Measurements from ENCODE around the gene FZD1.

FZD1 gene

GRCh38 chr7:91265693-91266066, 1.4 kb downstream of the FZD1 start:
- DNase-seq = no peak

- peak; percentile 48 for DNase-seq
These were observed 1.9 kb downstream of the FZD1 start for GRCh38 chr7:91266067-91266688.

- no peak for DNase-seq
These were observed 2.5 kb downstream of the FZD1 start for GRCh38 chr7:91266689-91267090.

- no peak for DNase-seq
These were observed 3.1 kb downstream of the FZD1 start for GRCh38 chr7:91267171-91267955.

- no peak for DNase-seq
These were observed 6.1 kb downstream of the FZD1 start for GRCh38 chr7:91270372-91270771.

- no peak for DNase-seq
These were observed 12.7 kb downstream of the FZD1 start for GRCh38 chr7:91276909-91277308.

GRCh38 chr7:91280185-91280584, 16.0 kb downstream of the FZD1 start:
- no peak for DNase-seq

- no peak for DNase-seq
These were observed 16.4 kb downstream of the FZD1 start for GRCh38 chr7:91280604-91281003.

GRCh38 chr7:91285696-91286355, 21.6 kb downstream of the FZD1 start:
- DNase-seq = no peak

GRCh38 chr7:91286432-91286831, 22.2 kb downstream of the FZD1 start:
- no peak for DNase-seq

- no peak for DNase-seq
These were observed 23.3 kb downstream of the FZD1 start for GRCh38 chr7:91287371-91288084.

GRCh38 chr7:91288208-91288824, 24.1 kb downstream of the FZD1 start:
- DNase-seq = no peak

GRCh38 chr7:91289633-91290254, 25.5 kb downstream of the FZD1 start:
- no peak for DNase-seq

GRCh38 chr7:91291302-91291701, 27.1 kb downstream of the FZD1 start:
- DNase-seq = no peak

- no peak for DNase-seq
These were observed 27.7 kb downstream of the FZD1 start for GRCh38 chr7:91291902-91292301.

GRCh38 chr7:91292506-91292905, 28.3 kb downstream of the FZD1 start:
- DNase-seq = no peak

- DNase-seq = no peak
These were observed 28.9 kb downstream of the FZD1 start for GRCh38 chr7:91293136-91293535.

GRCh38 chr7:91293840-91294239, 29.6 kb downstream of the FZD1 start:
- no peak for DNase-seq

- DNase-seq = no peak
These were observed 30.5 kb downstream of the FZD1 start for GRCh38 chr7:91294639-91295220.

GRCh38 chr7:91295576-91295975, 31.3 kb downstream of the FZD1 start:
- no peak for DNase-seq

- no peak for DNase-seq
These were observed 33.7 kb downstream of the FZD1 start for GRCh38 chr7:91297939-91298338.

Data from DMS153 (cell line).